OCI-LY3 (cell line): ENCODE data around the gene PTPRD.

ENCODE experiments used
- H2AFZ ChIP-seq: fragments of 200-600, 300-600 bp; shearing (Covaris generic); 2 replicates; pipeline ENCODE4 v1.6.0; 2014; ENCODE audit warnings: antibody characterized with exemption, low read depth, low read length
- H3K27ac ChIP-seq: fragments of 200-600, 300-600 bp; sonication (generic); 2 replicates; pipeline ENCODE4 v1.5.1; 2014; ENCODE audit warnings: mild to moderate bottlenecking, low read length, moderate library complexity, mixed read lengths
- H3K27me3 ChIP-seq: fragments of 200-600, 300-600 bp; sonication (generic); 2 replicates; pipeline ENCODE4 v1.6.1; 2014; ENCODE audit warnings: low read depth, low read length, mixed read lengths
- H3K36me3 ChIP-seq: fragments of 200-600, 300-600 bp; sonication (generic); replicated peaks from 2 replicates; pipeline ENCODE3; 2014; ENCODE audit warnings: low read depth, low read length, mixed read lengths
- H3K4me1 ChIP-seq: fragments of 300-600, 200-600 bp; sonication (generic); 2 replicates; pipeline ENCODE4 v1.6.1; 2014; ENCODE audit warnings: low read length, mixed read lengths
- H3K4me2 ChIP-seq: fragments of 200-600, 300-600 bp; sonication (generic); 2 replicates; pipeline ENCODE4 v1.6.1; 2014; ENCODE audit warnings: low read length, mixed read lengths
- H3K4me3 ChIP-seq: fragments of 300-600, 200-600 bp; sonication (generic); 2 replicates; pipeline ENCODE4 v1.5.1; 2014; ENCODE audit warnings: antibody characterized with exemption, mild to moderate bottlenecking, low read length, moderate library complexity
- H3K79me2 ChIP-seq: fragments of 300-600, 200-600 bp; shearing (Covaris generic); 2 replicates; pipeline ENCODE4 v1.6.1; 2014; ENCODE audit warnings: mild to moderate bottlenecking, low read length, mixed read lengths
- H3K9ac ChIP-seq: fragments of 300-600, 200-600 bp; shearing (Covaris generic); 2 replicates; pipeline ENCODE4 v1.6.0; 2014; ENCODE audit warnings: mild to moderate bottlenecking, low read length, moderate library complexity
- H3K9me3 ChIP-seq: fragments of 200-600, 300-600 bp; shearing (Covaris generic); 2 replicates; pipeline ENCODE4 v1.6.1; 2014; ENCODE audit warnings: low read length, mixed read lengths; ENCODE audit not compliant: insufficient read depth
- H4K20me1 ChIP-seq: fragments of 200-600, 300-600 bp; sonication (generic); 2 replicates; pipeline ENCODE4 v1.6.1; 2016; ENCODE audit warnings: low read length, mixed read lengths; ENCODE audit not compliant: insufficient read depth
- EZH2phosphoT487 ChIP-seq: fragments of 200-600 bp; shearing (Covaris generic); IDR thresholded peaks from 2 replicates; pipeline ENCODE4 v1.6.1; 2018; ENCODE audit warnings: antibody characterized with exemption, mixed run types, low read depth
- TF ChIP-seq, protein P1 (sequence below): fragments of 200-600, 300-600 bp; sonication (generic); IDR thresholded peaks from 2 replicates; pipeline ENCODE4 v1.5.1; 2014; ENCODE audit warnings: antibody characterized with exemption, low read length, low read depth

Gene PTPRD

DNA sequence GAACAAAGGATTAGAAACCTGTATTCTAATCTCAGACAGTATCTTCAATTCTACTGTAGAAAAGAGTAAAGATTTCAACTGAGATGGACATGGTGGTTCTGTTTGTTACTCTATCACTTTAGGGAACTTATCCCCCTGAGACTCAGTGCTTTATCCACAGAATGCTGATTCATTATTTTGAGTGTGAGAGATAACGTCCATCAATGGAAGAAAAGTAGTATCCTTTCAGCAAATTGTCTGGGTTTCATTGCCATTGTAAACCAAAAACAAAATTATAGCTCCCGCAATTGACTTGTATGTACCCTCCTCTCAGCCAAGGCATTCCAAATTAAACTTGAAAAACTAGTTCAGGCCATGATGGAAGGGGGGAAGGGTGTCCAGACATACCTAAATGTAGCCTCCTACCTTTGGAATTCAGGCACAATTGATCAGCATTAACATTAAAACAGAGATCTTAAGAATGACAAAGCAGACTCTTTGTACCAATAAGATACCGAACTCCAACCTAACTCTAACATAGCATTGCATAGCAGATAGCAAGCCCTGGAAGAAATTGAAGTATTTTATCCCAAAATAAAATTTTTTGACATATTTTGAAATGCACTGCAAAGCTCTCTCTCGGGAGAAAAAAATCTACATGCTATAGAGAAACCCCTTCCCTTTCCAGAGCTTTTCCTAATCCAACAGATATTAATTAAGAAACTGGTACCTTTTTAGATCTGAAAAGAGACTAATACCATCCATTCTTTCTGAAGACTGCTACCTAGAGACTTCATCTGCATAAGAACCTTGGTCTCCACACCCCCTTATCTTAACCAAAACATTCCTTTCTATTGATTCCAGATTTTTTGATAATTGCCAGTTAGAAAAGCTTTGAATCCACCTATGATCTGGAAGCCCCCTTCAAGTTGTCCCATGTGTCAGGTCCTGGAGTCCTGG, 1055.7 kb downstream of the PTPRD start:
- no peaks in the 10 kb centered on the region for H4K20me1 ChIP-seq
- H3K79me2 ChIP-seq: no peaks in the 10 kb centered on the region
- TF ChIP-seq EZH2phosphoT487: no peak
- TF ChIP-seq, protein P1, sequence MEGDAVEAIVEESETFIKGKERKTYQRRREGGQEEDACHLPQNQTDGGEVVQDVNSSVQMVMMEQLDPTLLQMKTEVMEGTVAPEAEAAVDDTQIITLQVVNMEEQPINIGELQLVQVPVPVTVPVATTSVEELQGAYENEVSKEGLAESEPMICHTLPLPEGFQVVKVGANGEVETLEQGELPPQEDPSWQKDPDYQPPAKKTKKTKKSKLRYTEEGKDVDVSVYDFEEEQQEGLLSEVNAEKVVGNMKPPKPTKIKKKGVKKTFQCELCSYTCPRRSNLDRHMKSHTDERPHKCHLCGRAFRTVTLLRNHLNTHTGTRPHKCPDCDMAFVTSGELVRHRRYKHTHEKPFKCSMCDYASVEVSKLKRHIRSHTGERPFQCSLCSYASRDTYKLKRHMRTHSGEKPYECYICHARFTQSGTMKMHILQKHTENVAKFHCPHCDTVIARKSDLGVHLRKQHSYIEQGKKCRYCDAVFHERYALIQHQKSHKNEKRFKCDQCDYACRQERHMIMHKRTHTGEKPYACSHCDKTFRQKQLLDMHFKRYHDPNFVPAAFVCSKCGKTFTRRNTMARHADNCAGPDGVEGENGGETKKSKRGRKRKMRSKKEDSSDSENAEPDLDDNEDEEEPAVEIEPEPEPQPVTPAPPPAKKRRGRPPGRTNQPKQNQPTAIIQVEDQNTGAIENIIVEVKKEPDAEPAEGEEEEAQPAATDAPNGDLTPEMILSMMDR: no peak
- H3K4me1 ChIP-seq: no peaks in the 10 kb centered on the region
- no peaks in the 10 kb centered on the region for H3K36me3 ChIP-seq
- H2AFZ ChIP-seq: no peak overlapping the region
- H3K27me3 ChIP-seq: no peaks in the 10 kb centered on the region
- H3K4me2 ChIP-seq: no peak overlapping the region
- H3K9ac ChIP-seq: no peak overlapping the region
- no peak overlapping the region for H3K27ac ChIP-seq
- H3K9me3 ChIP-seq: no peaks in the 10 kb centered on the region
- H3K4me3 ChIP-seq: no peak overlapping the region

DNA sequence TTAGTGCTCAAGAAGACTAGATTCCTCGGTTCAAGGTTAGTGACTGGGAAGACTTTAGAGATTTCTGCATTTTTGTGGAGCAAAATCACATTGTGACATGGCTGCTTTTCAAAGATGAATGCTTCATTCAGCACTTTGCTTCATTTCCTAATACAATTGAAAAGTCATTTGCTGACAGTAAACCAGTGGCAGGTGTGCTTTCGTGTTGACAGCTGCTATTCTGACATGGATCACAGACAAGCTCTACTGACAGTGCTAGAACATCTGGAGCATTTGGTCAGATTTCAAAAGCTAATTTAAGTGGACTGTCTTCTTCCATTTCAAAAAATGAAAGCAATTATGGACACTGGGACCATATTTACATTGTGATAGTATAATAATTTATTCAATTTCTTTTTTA, 1060.1 kb downstream of the PTPRD start:
- no peaks in the 10 kb centered on the region for H3K4me1 ChIP-seq
- no peak overlapping the region for H3K4me2 ChIP-seq
- H3K9me3 ChIP-seq: no peaks in the 10 kb centered on the region
- H3K27ac ChIP-seq: no peak overlapping the region
- H3K79me2 ChIP-seq: no peaks in the 10 kb centered on the region
- no peaks in the 10 kb centered on the region for H3K27me3 ChIP-seq
- H3K9ac ChIP-seq: no peak overlapping the region
- no peak for TF ChIP-seq EZH2phosphoT487
- TF ChIP-seq, protein P1: no peak
- H3K36me3 ChIP-seq: no peaks in the 10 kb centered on the region
- no peak overlapping the region for H3K4me3 ChIP-seq
- H2AFZ ChIP-seq: no peak overlapping the region
- H4K20me1 ChIP-seq: no peaks in the 10 kb centered on the region

GRCh38 chr9:9538766-9539165, 1074.0 kb downstream of the PTPRD start:
- Histone ChIP-seq H3K4me3 (no peak overlapping the region), H2AFZ (no peak overlapping the region), H3K9ac (no peak overlapping the region), H3K4me1 (peaks cover 6% of the 10 kb centered on the region), H3K27me3 (no peaks in the 10 kb centered on the region), H3K9me3 (no peaks in the 10 kb centered on the region), H3K4me2 (no peak overlapping the region), H3K79me2 (no peaks in the 10 kb centered on the region), H4K20me1 (no peaks in the 10 kb centered on the region), H3K27ac (no peak overlapping the region), H3K36me3 (no peaks in the 10 kb centered on the region)
- TF ChIP-seq EZH2phosphoT487: no peak
- TF ChIP-seq, protein P1: no peak

DNA sequence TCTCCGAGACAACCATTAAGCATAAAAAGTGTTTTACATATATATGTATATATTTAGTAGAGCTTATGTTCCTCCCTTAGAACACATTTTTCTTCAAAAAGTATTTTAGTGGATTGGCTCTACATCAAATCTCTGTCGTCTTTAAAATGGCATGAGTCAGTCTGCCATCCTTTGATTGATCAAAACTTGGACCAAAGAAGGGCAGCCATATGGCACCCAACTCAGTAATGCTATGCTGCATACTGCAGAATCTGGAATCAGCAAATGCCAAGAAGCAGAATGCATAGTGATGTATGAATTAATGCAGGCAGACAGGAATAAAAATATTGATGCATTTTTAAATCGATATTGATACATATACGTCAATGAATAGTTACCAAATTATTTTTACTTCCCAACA, 1074.4 kb downstream of the PTPRD start:
- H3K27me3 ChIP-seq: no peaks in the 10 kb centered on the region
- peaks cover 6% of the 10 kb centered on the region for H3K4me1 ChIP-seq
- H3K9ac ChIP-seq: no peak overlapping the region
- no peaks in the 10 kb centered on the region for H3K9me3 ChIP-seq
- no peaks in the 10 kb centered on the region for H3K36me3 ChIP-seq
- no peaks in the 10 kb centered on the region for H4K20me1 ChIP-seq
- H3K4me3 ChIP-seq: no peak overlapping the region
- TF ChIP-seq EZH2phosphoT487: no peak
- TF ChIP-seq, protein P1: no peak
- H2AFZ ChIP-seq: no peak overlapping the region
- no peaks in the 10 kb centered on the region for H3K79me2 ChIP-seq
- no peak overlapping the region for H3K27ac ChIP-seq
- no peak overlapping the region for H3K4me2 ChIP-seq
